GM18873 (cell line): ENCODE data around the gene RNF213.
"Not testable (repeated sequence)": the region's sequence is repeated elsewhere in the genome, so short reads cannot be mapped to it uniquely, and the experiment has no call there.

Experiments used
- ATAC-seq: cut with Tn5 transposase; IDR thresholded peaks from one replicate; pipeline ENCODE4 v1.9.1; 2021; ENCODE audit warnings: mild to moderate bottlenecking, moderate library complexity, moderate number of reproducible peaks; ENCODE audit not compliant: unreplicated experiment, low FRiP score

The RNF213 gene

DNA sequence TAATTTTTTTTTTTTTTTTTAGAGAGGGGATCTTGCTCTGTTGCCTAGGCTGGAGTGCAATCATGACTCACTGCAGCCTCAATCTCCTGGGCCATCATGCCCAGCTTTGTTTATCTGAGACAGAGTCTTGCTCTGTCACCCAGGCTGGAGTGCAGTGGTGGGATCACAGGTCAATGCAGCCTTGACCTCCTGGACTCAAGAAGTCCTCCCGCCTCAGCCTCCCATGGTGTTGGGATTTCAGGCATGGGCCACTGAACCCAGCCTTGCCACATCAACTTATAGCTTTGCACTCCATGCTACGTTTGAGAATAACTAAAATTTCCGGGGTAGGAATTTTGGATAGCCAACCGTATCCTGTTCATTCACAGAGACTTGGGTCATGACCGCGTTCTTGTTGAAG is 30.6 kb downstream of the RNF213 start:
- ATAC-seq = no peak

DNA sequence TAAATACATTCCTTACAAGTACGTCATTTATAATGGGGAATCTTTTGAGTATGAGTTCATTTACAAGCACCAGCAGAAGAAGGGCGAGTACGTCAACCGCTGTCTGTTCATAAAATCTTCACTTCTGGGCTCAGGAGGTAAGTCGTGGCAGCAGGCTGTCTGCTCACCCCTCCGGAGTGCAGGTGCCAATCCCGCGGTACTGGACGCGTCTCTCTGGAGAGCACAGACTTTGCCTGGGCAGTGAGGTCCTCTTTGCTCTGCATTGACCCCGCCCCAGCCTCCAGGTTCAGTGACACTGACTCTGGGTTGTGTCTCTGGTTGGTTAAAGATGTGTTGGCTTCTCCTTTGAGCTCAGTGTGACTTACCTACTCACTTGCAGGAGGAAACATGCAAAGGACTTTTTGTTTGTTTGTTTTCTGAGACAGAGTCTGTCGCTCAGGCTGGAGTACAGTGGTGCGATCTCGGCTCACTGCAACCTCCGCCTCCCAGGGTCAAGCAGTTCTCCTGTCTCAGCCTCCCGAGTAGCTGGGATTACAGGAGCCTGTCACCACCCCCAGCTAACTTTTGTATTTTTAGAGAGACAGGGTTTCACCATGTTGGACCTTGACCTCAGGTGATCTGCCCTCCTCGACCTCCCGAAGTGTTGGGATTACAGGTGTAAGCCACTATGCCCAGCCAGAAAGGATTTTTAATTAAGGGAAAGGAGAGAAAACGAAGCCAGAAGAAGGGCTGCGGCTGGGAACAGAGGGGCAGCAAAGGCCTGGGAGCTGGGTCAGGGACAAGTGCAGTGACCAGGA is 31.2 kb downstream of the RNF213 start:
- no peak for ATAC-seq

DNA sequence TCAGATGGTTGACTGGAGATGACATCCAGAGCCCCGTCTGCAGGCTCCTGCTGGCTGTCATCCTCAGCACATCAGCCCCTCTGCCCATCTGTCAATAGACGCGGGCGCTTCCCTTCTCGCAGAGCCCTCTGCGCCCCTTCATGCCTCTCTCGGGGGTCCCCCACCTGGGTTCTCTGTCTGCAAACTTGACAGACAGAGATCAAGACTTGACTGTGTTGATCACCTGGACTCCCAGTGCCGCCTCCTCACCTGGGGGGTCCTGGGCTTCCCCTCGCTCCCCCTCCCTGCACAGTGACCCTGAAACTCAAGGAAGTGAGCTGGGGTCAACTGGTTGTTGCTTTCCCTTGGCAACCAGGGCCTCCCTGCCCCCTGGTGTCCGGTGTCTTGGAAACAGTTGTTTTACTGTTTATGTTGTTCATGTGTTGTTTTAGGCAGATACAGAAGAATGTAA is 31.9 kb downstream of the RNF213 start:
- ATAC-seq = no peak

DNA sequence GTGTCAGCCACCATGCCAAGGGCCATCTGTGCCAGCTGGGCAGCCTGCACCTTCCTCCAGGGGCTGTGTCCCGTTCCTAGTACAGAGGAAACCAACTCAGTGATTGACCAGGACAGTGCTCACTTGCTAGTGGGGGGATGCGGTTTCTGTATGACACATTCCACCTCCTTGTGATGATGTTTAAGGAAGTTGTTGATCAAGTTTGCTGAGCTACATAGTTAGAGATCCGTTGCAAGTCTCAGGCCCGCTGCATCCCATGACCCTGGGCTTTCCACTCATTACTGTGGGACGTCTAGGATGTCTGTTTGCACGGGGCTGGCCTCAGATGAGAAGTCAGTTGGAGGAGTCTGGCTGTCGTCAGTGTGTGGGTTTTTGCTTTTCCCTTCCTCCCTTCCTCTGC is 33.6 kb downstream of the RNF213 start:
- ATAC-seq = no peak

DNA sequence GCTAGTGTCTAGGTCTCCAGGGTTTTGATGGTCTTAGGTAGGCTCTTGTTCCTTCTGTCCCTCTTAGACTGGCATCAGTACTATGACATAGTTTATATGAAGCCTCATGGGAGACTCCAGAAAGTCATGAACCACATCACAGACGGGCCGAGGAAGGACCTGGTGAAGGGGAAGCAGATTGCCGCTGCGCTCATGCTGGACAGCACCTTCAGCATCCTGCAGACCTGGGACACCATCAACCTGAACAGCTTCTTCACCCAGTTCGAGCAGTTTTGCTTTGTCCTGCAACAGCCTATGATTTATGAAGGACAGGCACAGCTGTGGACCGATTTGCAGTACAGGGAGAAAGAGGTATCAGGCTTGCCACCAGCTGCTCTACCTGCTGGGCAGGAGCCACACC is 34.0 kb downstream of the RNF213 start:
- ATAC-seq = no peak

DNA sequence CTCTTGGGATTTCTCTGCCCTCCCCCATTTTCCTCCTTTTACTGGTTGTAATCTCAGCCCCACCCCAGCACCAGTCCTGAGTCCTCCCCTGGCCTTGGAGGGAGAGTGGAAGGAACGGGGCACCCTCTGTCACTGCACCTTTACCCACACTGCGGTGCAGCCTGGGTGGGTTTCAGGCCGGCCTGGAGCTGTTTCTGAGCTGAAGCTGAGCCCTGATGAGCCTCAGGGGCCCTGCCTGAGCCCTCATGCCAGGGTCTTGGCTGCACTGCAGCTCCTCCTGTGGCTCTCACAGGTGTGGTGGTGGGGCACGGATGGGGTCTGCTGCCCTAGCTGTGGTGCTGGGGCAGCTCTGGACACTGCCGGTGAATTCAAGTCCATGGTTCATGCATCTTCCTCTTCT is 34.5 kb downstream of the RNF213 start:
- no peak for ATAC-seq

DNA sequence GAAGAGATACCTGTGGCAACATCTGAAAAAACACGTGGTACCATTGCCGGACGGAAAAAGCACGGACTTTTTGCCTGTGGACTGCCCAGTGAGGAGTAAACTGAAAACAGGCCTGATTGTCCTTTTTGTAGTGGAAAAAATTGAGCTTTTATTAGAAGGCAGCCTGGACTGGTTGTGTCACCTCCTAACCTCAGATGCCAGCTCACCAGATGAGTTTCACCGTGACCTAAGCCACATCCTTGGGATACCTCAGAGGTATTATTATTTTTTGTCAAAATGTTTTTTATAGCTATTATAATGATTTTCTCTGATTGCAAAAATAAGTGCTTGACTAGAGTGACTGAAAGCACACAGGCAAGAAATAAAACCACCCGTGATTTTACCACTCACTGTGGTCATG is 34.9 kb downstream of the RNF213 start:
- ATAC-seq = no peak

DNA sequence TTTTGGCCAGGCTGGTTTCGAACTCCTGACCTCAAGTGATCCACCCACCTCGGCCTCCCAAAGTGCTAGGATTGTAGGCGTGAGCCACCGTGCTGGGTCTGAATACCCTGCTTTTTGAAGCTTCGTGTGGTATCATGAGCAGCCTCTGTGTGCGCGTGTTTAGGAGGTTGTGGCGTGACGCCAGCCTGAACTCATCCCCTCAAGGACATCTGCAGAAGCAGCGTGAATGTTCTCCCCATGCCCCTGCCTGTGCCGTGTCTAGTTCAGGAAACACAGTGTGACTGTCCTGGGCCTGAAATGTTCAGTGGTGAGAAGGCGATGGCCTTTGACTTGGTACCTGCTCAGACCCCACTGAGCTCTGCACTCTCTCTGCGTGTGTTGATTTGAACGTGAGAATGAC is 35.6 kb downstream of the RNF213 start:
- ATAC-seq = no peak

DNA sequence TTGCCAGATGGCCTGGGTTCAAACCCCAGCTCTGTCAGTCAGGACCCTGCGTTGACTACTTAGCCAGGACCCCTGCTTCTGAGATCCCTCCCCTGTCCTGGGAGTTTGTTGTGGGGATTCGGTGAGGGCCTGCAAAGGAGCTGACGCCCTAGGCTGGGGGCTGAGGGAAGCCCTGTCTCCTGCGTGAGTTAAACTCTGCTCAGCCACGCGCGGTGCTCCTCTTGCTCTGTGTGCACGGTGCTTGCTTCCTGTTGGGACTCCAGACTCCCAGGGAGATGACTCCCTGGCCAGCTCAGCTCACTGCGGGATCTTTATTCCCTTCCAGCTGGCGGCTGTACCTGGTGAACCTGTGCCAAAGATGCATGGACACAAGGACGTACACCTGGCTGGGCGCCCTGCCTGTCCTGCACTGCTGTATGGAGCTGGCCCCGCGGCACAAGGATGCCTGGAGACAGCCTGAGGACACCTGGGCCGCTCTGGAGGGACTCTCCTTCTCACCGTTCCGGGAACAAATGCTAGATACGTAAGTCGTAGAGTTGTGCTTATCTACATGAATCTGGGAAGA is 37.4 kb downstream of the RNF213 start:
- ATAC-seq = no peak

DNA sequence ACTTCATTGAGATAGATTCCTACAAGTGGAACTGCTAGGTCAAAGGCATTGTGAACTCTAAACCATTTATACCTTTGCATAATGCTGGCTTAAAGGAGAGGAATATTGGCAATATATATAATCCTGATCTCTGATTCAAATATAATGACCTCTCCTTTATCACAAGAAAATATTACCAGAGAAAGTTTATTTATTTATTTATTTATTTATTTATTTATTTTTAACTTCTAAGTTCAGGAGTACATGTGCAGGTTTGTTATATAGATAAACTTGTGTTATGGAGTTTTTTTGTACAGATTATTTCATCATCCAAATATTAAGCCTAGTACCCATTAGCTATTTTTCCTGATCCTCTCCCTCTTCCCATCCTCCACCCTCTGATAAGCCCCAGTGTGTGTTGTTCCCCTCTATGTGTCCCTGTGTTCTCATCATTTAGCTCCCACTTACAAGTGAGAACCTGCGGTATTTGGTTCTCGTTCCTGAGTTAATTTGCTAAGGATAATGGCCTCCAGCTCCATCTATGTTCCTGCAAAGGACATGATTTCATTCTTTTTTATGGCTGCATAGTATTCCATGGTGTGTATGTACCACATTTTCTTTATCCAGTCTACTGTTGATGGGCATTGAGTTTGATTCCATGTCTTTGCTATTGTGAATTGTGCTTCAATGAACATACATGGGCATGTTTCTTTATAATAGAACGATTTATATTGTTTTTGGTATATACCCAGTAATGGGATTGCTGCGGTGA is 38.9 kb downstream of the RNF213 start:
- not testable (repeated sequence) for ATAC-seq

DNA sequence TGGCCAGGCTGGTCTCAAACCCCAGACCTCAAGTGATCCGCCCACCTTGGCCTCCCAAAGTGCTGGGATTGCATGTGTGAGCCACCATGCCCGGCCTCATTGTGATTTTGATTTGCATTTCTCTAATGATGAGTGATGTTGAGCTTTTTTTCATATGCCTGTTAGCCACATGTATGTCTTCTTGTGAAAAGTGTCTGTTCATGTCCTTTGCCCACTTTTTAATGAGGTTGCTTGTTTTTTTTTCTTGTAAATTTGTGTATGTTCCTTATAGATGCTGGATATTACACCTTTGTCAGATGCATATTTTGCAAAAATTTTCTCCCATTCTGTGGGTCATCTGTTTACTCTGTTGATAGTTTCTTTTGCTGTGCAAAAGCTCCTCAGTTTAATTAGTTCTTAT is 40.1 kb downstream of the RNF213 start:
- ATAC-seq = not testable (repeated sequence)

DNA sequence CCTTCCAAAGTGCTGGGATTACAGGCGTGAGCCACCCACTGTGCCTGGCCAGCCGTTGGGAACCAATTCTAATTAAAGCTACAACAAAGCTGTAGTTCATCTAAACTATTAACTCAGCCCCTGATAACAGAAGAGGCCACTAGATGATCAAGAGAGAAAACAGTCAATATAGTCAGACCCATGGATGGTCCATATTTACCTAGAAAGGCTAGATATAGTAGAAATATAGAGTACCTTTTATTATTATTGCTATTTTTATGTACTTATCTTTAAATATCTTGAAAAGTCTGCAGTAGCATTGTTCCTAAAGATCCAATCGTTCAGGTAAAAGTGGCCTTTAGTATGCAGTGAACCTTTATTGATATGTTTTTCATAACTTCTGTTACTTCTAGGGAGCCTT is 43.2 kb downstream of the RNF213 start:
- ATAC-seq = no peak

DNA sequence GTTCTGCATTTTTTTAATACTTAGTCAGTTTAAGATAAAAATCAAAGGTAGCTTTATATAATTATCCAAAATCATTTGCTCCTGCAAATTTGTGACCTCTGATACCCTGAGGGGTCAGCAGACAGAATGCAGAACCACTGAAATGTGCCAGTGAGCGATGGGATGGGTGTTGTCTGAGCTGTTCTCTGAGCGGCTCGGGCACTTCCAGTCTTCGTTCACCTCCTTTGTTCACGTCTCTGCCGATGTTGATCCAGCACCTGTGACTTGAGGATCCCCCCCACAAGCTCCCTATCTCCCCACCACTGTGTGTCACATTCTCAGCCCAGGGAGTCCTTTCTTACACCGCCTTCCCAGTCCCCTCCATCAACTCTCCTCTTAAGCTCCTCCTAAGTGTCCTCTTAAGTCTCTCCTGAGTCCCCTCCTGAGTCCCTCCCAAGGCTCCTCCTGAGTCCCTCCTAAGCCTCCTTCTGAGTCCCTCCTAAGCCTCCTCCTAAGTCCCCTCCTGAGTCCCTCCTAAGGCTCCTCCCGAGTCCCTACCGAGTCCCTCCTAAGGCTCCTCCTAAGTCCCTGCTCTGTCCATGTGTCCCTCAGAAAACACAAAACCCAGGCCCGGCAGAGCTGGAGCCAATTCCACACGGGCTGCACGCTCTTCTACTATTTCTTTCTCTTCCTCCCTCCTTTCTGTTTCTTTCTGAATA is 47.5 kb downstream of the RNF213 start:
- no peak for ATAC-seq

DNA sequence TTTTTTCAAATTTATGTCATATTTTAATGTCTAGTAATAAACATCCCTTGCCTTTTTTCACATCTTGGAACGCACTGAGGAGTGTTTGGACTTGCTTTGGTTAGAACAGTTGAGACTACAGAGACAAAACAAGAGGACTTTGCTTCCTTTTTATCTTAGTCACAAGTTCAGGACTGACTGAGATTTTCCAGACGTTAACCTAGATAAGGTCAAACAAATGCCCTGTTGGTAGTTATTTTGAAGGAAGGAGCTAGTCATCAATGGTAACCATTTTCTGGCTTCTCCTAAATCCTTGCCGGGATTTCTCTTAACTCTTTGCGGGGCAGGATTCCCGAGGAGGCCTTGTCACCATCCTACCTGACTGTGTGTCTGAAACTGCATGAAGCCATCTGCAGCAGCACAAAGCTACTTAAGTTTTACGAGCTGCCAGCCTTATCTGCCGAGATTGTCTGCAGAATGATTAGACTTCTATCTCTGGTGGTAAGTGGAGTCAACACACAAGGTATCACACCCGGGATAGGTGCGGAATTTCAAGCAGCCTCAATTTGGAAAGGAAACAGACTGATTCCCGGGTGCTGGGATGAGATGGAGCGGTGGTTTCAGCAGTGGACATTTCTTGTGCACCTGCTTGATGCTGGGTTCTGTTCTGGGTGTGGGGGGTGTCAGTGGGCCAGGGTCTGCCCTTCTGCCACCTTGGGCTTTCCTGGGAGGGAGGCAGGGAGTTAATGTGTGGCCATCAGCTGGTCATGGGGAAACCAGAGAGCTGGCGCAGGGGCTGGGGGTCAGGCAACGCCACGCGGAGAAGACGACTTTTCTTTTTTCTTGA is 48.3 kb downstream of the RNF213 start:
- no peak for ATAC-seq

DNA sequence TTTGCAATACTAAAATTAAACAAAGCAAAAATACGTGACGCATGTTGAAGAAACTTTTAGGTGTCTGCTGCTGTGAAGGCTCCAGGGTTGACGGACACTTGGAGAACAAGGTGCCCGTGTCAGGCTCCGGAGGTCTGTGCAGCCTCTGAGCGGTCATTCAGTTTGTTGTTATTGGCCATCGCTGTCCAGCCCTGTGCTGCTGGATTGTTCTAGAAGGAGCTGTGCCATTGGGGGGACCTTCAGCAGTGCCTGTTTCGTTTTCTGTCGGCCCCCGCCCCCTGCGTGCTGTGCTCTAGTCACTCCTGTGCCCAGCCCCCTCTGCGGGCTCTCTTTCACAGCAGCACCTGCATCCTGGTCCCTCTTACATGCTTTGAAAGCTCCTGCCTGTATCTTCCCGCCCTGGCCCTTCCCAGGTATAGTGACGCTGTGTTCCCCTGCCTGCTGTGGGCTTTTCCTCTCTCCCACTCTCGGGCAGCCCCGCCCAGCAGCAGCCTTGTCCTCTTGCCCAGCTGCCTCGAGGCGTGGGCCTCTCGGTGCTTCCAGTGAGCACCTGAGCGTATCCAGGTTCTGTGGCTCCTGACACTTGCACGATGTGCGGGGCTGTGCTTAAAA is 50.7 kb downstream of the RNF213 start:
- no peak for ATAC-seq

DNA sequence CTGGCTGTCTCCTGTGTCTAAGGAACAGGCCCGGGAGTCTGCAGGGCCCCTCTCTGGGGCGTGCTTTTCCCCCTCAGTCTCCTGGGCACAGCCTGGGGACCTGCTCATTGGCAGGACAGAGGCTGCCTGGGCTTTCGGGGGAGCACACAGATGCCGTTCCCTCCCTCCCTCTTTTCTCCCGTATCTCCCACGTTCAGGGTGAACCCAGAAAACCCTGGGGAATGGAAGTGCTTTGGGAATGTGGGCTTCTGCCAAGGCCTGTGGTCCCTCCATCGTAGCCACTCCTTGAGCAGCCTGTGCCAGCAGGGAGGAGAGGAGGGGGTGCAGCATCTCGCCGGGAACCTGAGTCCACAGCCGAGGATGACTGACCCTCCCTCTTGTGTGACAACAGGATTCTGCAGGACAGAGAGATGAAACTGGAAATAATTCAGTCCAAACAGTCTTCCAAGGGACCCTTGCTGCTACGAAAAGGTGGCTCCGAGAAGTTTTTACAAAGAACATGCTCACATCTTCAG is 52.0 kb downstream of the RNF213 start:
- no peak for ATAC-seq

DNA sequence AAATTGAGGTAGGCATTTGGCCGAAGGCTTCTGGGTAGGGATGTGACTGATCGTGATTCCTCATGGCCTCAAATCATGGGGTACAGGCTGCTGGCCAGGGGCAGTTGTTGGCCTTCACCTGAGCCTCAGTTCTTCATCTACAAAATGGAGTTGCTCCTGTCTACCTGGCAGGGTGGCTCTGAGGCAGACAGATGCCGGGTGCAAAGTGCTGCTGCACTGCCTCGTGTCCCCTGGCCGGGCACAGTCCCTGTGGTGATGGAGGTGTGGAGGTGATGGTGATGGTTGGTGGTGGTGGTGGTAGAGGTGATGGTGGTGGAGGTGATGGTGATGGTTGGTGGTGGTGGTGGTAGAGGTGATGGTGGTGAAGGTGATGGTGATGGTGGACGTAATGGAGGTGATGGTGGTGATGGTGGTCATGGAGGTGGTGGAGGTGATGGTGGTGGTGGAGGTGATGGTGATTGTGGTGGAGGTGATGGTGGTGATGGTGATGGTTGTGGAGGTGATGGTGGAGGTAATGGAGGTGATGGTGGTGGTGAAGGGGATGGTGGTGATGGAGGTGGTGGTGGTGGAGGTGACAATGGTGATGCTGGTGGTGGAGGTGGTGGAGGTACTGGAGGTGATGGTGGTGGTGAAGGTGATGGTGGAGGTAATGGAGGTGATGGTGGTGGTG is 52.6 kb downstream of the RNF213 start:
- ATAC-seq = no peak

DNA sequence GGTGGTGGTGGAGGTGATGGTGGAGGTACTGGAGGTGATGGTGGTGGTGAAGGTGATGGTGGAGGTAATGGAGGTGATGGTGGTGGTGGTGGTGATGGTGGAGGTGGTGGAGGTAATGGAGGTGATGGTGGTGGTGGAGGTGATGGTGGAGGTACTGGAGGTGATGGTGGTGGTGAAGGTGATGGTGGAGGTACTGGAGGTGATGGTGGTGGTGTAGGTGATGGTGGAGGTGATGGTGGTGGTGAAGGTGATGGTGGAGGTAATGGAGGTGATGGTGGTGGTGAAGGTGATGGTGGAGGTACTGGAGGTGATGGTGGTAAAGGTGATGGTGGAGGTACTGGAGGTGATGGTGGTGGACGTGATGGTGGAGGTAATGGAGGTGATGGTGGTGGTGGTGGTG is 53.3 kb downstream of the RNF213 start:
- not testable (repeated sequence) for ATAC-seq
